ENCODE results near the gene SLC39A5. TPM values are rescaled to one million over a fixed set of nuclear protein-coding genes. Genes with fewer than 3 reads are reported as not detected.
A peak's percentile ranks its signal among the peaks of the same experiment; 100 is the strongest.

SLC39A5 gene
- total and polyA plus RNA-seq, 2 of the 13 experiments (the other 11 are each of a cell fraction or from before 2014, with no cell fraction given) = 59.7 to 101 TPM

GRCh38 chr12:56189918-56190694 lies 39.7 kb upstream of the SLC39A5 start (continued):
- TF ChIP-seq SKIL (CRISPR knock-in tag; IDR thresholded peaks at IDR 0.05; ENCODE audit: borderline replicate concordance) = no peak
- no peak for TF ChIP-seq HOXA9 (CRISPR knock-in tag; IDR thresholded peaks at IDR 0.05; ENCODE audit: borderline replicate concordance)
- TF ChIP-seq ASH2L (IDR thresholded peaks at IDR 0.05; ENCODE audit: insufficient read length, low read depth, low read length) = peak; percentile 72
- no peak for TF ChIP-seq CSRNP1 (CRISPR knock-in tag; IDR thresholded peaks at IDR 0.05)
- TF ChIP-seq MEIS2 (CRISPR knock-in tag; IDR thresholded peaks at IDR 0.05) = peak; percentile 51; the same call in 1 of the 2 replicates
- TF ChIP-seq ZBTB38 (CRISPR knock-in tag; IDR thresholded peaks at IDR 0.05) = no peak
- no peak for TF ChIP-seq ZFP37 (CRISPR knock-in tag; IDR thresholded peaks at IDR 0.05; ENCODE audit: borderline replicate concordance)
- TF ChIP-seq MIER2 (CRISPR knock-in tag; IDR thresholded peaks at IDR 0.05) = no peak
- no peak for TF ChIP-seq ZBTB14 (CRISPR knock-in tag; IDR thresholded peaks at IDR 0.05)
- TF ChIP-seq NONO (IDR thresholded peaks at IDR 0.05) = no peak
- TF ChIP-seq NONO (CRISPR knock-in tag; conservative IDR thresholded peaks at IDR 0.05) = peak; percentile 47; the same call in 1 of the 2 replicates
- no peak for TF ChIP-seq ONECUT2 (CRISPR knock-in tag; IDR thresholded peaks at IDR 0.05)
- TF ChIP-seq FOXM1 (CRISPR knock-in tag; IDR thresholded peaks at IDR 0.05) = no peak
- 0 out of 2 replicates have a peak, but pooled peaks have one; percentile 41 for TF ChIP-seq CREBL2 (CRISPR knock-in tag; IDR thresholded peaks at IDR 0.05; ENCODE audit: borderline replicate concordance)
- TF ChIP-seq SNAPC5 (CRISPR knock-in tag; IDR thresholded peaks at IDR 0.05; ENCODE audit: borderline replicate concordance) = no peak
- TF ChIP-seq SPEN (CRISPR knock-in tag; IDR thresholded peaks at IDR 0.05; ENCODE audit: low read depth) = no peak
- TF ChIP-seq KDM1A (CRISPR knock-in tag; IDR thresholded peaks at IDR 0.05) = peak; percentile 42; the same call in 1 of the 2 replicates
- TF ChIP-seq MTA1 (CRISPR knock-in tag; IDR thresholded peaks at IDR 0.05; ENCODE audit: borderline replicate concordance) = peak; percentile 74; the same call in 1 of the 2 replicates
- TF ChIP-seq ZNF550 (CRISPR knock-in tag; IDR thresholded peaks at IDR 0.05; ENCODE audit: borderline replicate concordance) = no peak; the same call in 1 of the 2 replicates
- TF ChIP-seq CENPBD1 (CRISPR knock-in tag; IDR thresholded peaks at IDR 0.05; ENCODE audit: borderline replicate concordance, low read depth) = no peak
- TF ChIP-seq CBFB (CRISPR knock-in tag; IDR thresholded peaks at IDR 0.05) = peak; percentile 2; the same call in 1 of the 2 replicates
- no peak for TF ChIP-seq MATR3 (CRISPR knock-in tag; IDR thresholded peaks at IDR 0.05)
- TF ChIP-seq HDAC2 (CRISPR knock-in tag; IDR thresholded peaks at IDR 0.05) = peak; percentile 74; the same call in 1 of the 2 replicates
- TF ChIP-seq MAX (IDR thresholded peaks at IDR 0.05) = peak; percentile 60

All from HepG2 (cell line).